ENCODE data around the gene NOM1.

NOM1 gene

GRCh38 chr7:156989766-156990535 lies 40.4 kb downstream of the NOM1 start:
- no peaks in the 10 kb centered on the region for H3K9me3 Mint-ChIP-seq
- H3K4me1 Mint-ChIP-seq = no peaks in the 10 kb centered on the region
- no peak for DNase-seq (ENCODE audit: low spot score in 2 of 2)
- ATAC-seq = no peak
- no peaks in the 10 kb centered on the region for H3K36me3 Mint-ChIP-seq
- H3K4me3 Mint-ChIP-seq = no peak overlapping the region
- H3K27ac Mint-ChIP-seq = no peak overlapping the region

- Mint-ChIP-seq H3K4me1 (no peaks in the 10 kb centered on the region), H3K9me3 (no peaks in the 10 kb centered on the region), H3K36me3 (no peaks in the 10 kb centered on the region), H3K27ac (no peak overlapping the region), H3K4me3 (no peak overlapping the region)
- DNase-seq (ENCODE audit: low spot score in 2 of 2) (no peak), ATAC-seq (no peak)
Observed at GRCh38 chr7:156993021-156993924, 43.8 kb downstream of the NOM1 start.

GRCh38 chr7:156993925-156994235 lies 44.4 kb downstream of the NOM1 start:
- H3K4me3 Mint-ChIP-seq = no peak overlapping the region
- H3K4me1 Mint-ChIP-seq = no peaks in the 10 kb centered on the region
- H3K27ac Mint-ChIP-seq = no peak overlapping the region
- no peaks in the 10 kb centered on the region for H3K36me3 Mint-ChIP-seq
- ATAC-seq (no peak), DNase-seq (ENCODE audit: low spot score in 2 of 2) (no peak)
- H3K9me3 Mint-ChIP-seq = no peaks in the 10 kb centered on the region

GRCh38 chr7:156994417-156994816 lies 44.9 kb downstream of the NOM1 start:
- ATAC-seq = no peak
- Mint-ChIP-seq H3K4me3 (no peak overlapping the region), H3K9me3 (no peaks in the 10 kb centered on the region), H3K36me3 (no peaks in the 10 kb centered on the region), H3K27ac (no peak overlapping the region), H3K4me1 (no peaks in the 10 kb centered on the region)
- DNase-seq (ENCODE audit: low spot score in 2 of 2) = no peak

- no peak for ATAC-seq
Observed at GRCh38 chr7:156998988-156999957, 49.8 kb downstream of the NOM1 start.

GRCh38 chr7:156999958-157000726 lies 50.6 kb downstream of the NOM1 start:
- no peak for DNase-seq (ENCODE audit: low spot score in 2 of 2)
- H3K9me3 Mint-ChIP-seq = no peaks in the 10 kb centered on the region
- H3K4me3 Mint-ChIP-seq = peak overlapping the region; percentile 55
- H3K4me1 Mint-ChIP-seq = peaks cover 21% of the 10 kb centered on the region
- no peak for ATAC-seq
- no peak overlapping the region for H3K27ac Mint-ChIP-seq
- H3K36me3 Mint-ChIP-seq = peaks cover 4% of the 10 kb centered on the region

More at GRCh38 chr7:156998988-156999957, 49.8 kb downstream of the NOM1 start:
- H3K4me3 Mint-ChIP-seq = peak overlapping the region; percentile 55
- H3K36me3 Mint-ChIP-seq = peaks cover 4% of the 10 kb centered on the region
- H3K4me1 Mint-ChIP-seq = peaks cover 21% of the 10 kb centered on the region
- H3K9me3 Mint-ChIP-seq = no peaks in the 10 kb centered on the region
- DNase-seq (ENCODE audit: low spot score in 2 of 2) = no peak
- no peak overlapping the region for H3K27ac Mint-ChIP-seq

GRCh38 chr7:157000741-157001653 lies 51.5 kb downstream of the NOM1 start:
- Mint-ChIP-seq H3K9me3 (no peaks in the 10 kb centered on the region), H3K36me3 (peaks cover 4% of the 10 kb centered on the region), H3K4me3 (peak overlapping the region; percentile 55), H3K27ac (no peak overlapping the region), H3K4me1 (peaks cover 21% of the 10 kb centered on the region)
- ATAC-seq = no peak
- DNase-seq (ENCODE audit: low spot score in 2 of 2) = peak in 1 of 2 donors; percentile 42

- H3K4me1 Mint-ChIP-seq = peaks cover 21% of the 10 kb centered on the region
- H3K9me3 Mint-ChIP-seq = no peaks in the 10 kb centered on the region
- no peak overlapping the region for H3K4me3 Mint-ChIP-seq
- no peak for ATAC-seq
- peaks cover 4% of the 10 kb centered on the region for H3K36me3 Mint-ChIP-seq
- no peak overlapping the region for H3K27ac Mint-ChIP-seq
- DNase-seq (ENCODE audit: low spot score in 2 of 2) = no peak
Observed at GRCh38 chr7:157001920-157002818, 52.7 kb downstream of the NOM1 start.

- Mint-ChIP-seq H3K4me3 (no peak overlapping the region), H3K4me1 (peaks cover 21% of the 10 kb centered on the region), H3K9me3 (no peaks in the 10 kb centered on the region), H3K27ac (no peak overlapping the region), H3K36me3 (peaks cover 4% of the 10 kb centered on the region)
- DNase-seq (ENCODE audit: low spot score in 2 of 2) (no peak), ATAC-seq (no peak)
Observed at GRCh38 chr7:157002819-157003421, 53.4 kb downstream of the NOM1 start.

GRCh38 chr7:157003445-157003755 lies 53.9 kb downstream of the NOM1 start:
- Mint-ChIP-seq H3K36me3 (peaks cover 4% of the 10 kb centered on the region), H3K27ac (no peak overlapping the region), H3K4me1 (peaks cover 21% of the 10 kb centered on the region), H3K9me3 (no peaks in the 10 kb centered on the region), H3K4me3 (no peak overlapping the region)
- ATAC-seq = no peak
- no peak for DNase-seq (ENCODE audit: low spot score in 2 of 2)

- Mint-ChIP-seq H3K36me3 (peaks cover 4% of the 10 kb centered on the region), H3K9me3 (no peaks in the 10 kb centered on the region), H3K4me1 (peaks cover 21% of the 10 kb centered on the region), H3K4me3 (no peak overlapping the region), H3K27ac (no peak overlapping the region)
- ATAC-seq (no peak), DNase-seq (ENCODE audit: low spot score in 2 of 2) (no peak)
Observed at GRCh38 chr7:157003756-157004520, 54.4 kb downstream of the NOM1 start.

Data from stimulated activated effector memory CD8-positive, alpha-beta T cell treated with anti-CD3 and anti-CD28 coated beads, Interleukin-12 subunit alpha, Interleukin-12 subunit beta, amount 100 ng/mL, for 72 hours (primary cell).